Gastrocnemius medialis (tissue), 4 donors: ENCODE results near the gene DIABLO. TPM values are rescaled to one million over a fixed set of nuclear protein-coding genes. Genes with fewer than 3 reads are reported as not detected.

ENCODE experiments used
- ATAC-seq, 2 donors: fragments of 150-250 bp; one replicate each; pipeline ENCODE4 v1.9.1; 2016
- DNase-seq, 2 donors: peaks; one replicate each; pipeline ENCODE4 v3.0.0-alpha.2; 2019
- H3K27ac ChIP-seq, 4 donors: fragments of 200-600 bp; sonication (generic); 1 replicate in 1 of 4; 2 replicates in 3 of 4; pipeline ENCODE4 v1.5.1; 2016 to 2018; ENCODE audit warnings: mild to moderate bottlenecking in 2 of 4, moderate library complexity in 1 of 4
- H3K27me3 ChIP-seq, 3 donors: fragments of 200-600 bp; sonication (generic) in 2 of 3; 1 replicate in 1 of 3; 2 replicates in 2 of 3; pipeline versions ENCODE4 v1.5.1 to v1.6.0; 2016 to 2019; ENCODE audit warnings: mild to moderate bottlenecking in 1 of 3, moderate library complexity in 1 of 3
- H3K36me3 ChIP-seq, 2 donors: fragments of 200-600 bp; sonication (generic) in 1 of 2; one replicate each; pipeline ENCODE4 v1.5.1; 2017 to 2018
- H3K4me1 ChIP-seq, 2 donors: fragments of 200-600 bp; sonication (generic) in 1 of 2; one replicate each; pipeline ENCODE4 v1.5.1; 2016 to 2017; ENCODE audit warnings: mild to moderate bottlenecking in 2 of 2
- H3K4me3 ChIP-seq, 4 donors: fragments of 200-600 bp; sonication (generic) in 3 of 4; 1 replicate in 1 of 4; 2 replicates in 3 of 4; pipeline ENCODE4 v1.5.1; 2016 to 2019; ENCODE audit warnings: mild to moderate bottlenecking in 2 of 4
- H3K9me3 ChIP-seq, 3 donors: fragments of 200-600 bp; sonication (generic) in 2 of 3; 1 replicate in 1 of 3; 2 replicates in 2 of 3; pipeline ENCODE4 v1.5.1; 2016 to 2019
- POLR2A ChIP-seq, 2 donors: fragments of 450-650 bp; IDR thresholded peaks; one replicate each; pipeline ENCODE4 v1.6.1; 2017; ENCODE audit warnings: antibody characterized with exemption in 2 of 2, mild to moderate bottlenecking in 2 of 2, moderate library complexity in 2 of 2
- in situ Hi-C, 4 donors: fragments of 200-750 bp; cut with MboI; loops; one replicate each; pipeline versions ENCODE4 v1.15.0 to v1.8.0; 2017; ENCODE audit warnings: low sequenced_read_pairs in 4 of 4
- intact Hi-C: fragments of 100-400 bp; cut with DNase I; formaldehyde crosslinking; loops from one replicate; pipeline ENCODE4 v1.15.1; 2023; ENCODE audit warnings: low total_unique reads
- total RNA-seq, 4 donors: library from RNA; depleted of rRNA; stranded (reverse); fragments of >200 nt; gene quantifications; one replicate each; pipeline versions ENCODE4 v1.1.0 to v1.2.3, GENCODE V29; 2016
- TF ChIP-seq, protein P1 (sequence below), 5 experiments: fragments of 450-650 bp in 3 of 5; fragments of 200-600 bp in 2 of 5; sonication (generic) in 2 of 5; IDR thresholded peaks in 4 of 5; conservative IDR thresholded peaks in 1 of 5; 1 replicate in 4 of 5; 2 replicates in 1 of 5; pipeline ENCODE4 v1.5.1; 2016 to 2019; ENCODE audit warnings: antibody characterized with exemption in 5 of 5, mild to moderate bottlenecking in 3 of 5, moderate library complexity in 3 of 5

Gene DIABLO
- total RNA-seq, 4 donors from 2014 or later, result 32.8 to 63.8 (median 44.5) TPM

DNA sequence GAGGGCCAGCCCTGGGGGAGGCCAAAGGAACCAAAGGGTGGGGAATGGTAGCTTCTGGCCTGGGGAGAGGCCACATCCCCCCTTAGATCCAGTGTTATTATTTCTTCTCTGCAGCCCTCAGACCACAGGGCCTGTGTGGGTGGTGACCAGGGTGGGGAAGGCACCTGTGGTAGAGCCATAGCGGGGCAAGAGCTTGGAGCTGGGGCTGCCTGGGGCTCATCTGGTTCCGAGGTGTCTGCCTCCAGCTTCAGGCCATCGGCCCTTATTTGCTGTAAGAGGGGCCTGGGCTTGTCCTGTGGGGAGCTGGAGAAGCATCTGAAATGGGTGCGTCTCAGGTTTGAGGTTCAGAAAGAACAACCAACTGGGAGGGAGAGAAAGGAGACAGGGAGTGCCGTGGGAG lies 24.5 kb downstream of the DIABLO start:
- no peak for ATAC-seq
- peaks cover 44 to 61% (median 46%) of the 10 kb centered on the region in 3 donors for H3K27me3 ChIP-seq
- H3K36me3 ChIP-seq, result no peaks in the 10 kb centered on the region
- intact Hi-C loops (no loop called here), in situ Hi-C loops (no loop called here)
- no peak overlapping the region for H3K4me3 ChIP-seq
- TF ChIP-seq, protein P1, sequence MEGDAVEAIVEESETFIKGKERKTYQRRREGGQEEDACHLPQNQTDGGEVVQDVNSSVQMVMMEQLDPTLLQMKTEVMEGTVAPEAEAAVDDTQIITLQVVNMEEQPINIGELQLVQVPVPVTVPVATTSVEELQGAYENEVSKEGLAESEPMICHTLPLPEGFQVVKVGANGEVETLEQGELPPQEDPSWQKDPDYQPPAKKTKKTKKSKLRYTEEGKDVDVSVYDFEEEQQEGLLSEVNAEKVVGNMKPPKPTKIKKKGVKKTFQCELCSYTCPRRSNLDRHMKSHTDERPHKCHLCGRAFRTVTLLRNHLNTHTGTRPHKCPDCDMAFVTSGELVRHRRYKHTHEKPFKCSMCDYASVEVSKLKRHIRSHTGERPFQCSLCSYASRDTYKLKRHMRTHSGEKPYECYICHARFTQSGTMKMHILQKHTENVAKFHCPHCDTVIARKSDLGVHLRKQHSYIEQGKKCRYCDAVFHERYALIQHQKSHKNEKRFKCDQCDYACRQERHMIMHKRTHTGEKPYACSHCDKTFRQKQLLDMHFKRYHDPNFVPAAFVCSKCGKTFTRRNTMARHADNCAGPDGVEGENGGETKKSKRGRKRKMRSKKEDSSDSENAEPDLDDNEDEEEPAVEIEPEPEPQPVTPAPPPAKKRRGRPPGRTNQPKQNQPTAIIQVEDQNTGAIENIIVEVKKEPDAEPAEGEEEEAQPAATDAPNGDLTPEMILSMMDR (IDR thresholded peaks at IDR 0.05 in 4 of 5, conservative IDR thresholded peaks at IDR 0.05 in 1 of 5), result no peak
- TF ChIP-seq POLR2A (IDR thresholded peaks at IDR 0.05), result no peak
- DNase-seq, result no peak
- H3K9me3 ChIP-seq, result no peaks in the 10 kb centered on the region
- H3K4me1 ChIP-seq, result peaks cover 0 to 6% of the 10 kb centered on the region in 2 donors
- H3K27ac ChIP-seq, result no peak overlapping the region

DNA sequence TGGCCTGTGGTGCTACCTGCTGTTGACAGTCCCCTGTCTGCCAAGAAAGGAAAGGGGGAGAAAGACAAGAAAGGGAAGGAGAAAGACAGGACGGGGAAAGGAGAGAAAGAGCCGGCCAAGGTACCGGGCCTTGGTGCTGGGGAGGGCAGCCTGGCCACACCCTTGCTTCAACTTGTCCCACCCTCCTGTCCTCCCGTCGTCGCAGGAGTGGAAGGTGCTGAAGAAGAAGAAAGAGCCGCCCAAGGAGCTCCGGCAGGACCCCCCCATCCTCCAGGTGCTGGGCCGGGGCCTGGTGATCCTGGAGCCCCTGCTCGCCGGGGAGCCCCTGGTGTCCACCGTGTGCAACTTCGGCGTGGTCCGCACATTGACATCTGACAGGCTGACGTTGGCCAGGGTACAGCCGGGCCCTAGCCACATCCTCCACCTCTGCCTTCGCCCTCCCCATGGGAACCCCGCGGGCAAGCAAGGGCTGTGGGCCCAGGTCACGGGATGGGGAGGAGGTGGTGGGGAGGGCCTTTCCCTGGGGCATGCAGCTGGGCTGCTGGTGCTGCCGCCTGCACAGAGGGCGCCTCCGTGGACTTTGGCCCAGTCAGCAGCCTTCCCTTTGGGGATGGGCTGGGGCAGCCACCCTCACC lies 25.2 kb downstream of the DIABLO start:
- TF ChIP-seq, protein P1 (IDR thresholded peaks at IDR 0.05 in 4 of 5, conservative IDR thresholded peaks at IDR 0.05 in 1 of 5), result no peak
- no peak for TF ChIP-seq POLR2A (IDR thresholded peaks at IDR 0.05)
- H3K27ac ChIP-seq, result no peak overlapping the region
- no peaks in the 10 kb centered on the region for H3K9me3 ChIP-seq
- intact Hi-C loops (no loop called here), in situ Hi-C loops (no loop called here)
- H3K36me3 ChIP-seq, result no peaks in the 10 kb centered on the region
- DNase-seq, result no peak
- peaks cover 39 to 60% (median 40%) of the 10 kb centered on the region in 3 donors for H3K27me3 ChIP-seq
- no peak overlapping the region for H3K4me3 ChIP-seq
- peaks cover 0 to 6% of the 10 kb centered on the region in 2 donors for H3K4me1 ChIP-seq
- ATAC-seq, result no peak

DNA sequence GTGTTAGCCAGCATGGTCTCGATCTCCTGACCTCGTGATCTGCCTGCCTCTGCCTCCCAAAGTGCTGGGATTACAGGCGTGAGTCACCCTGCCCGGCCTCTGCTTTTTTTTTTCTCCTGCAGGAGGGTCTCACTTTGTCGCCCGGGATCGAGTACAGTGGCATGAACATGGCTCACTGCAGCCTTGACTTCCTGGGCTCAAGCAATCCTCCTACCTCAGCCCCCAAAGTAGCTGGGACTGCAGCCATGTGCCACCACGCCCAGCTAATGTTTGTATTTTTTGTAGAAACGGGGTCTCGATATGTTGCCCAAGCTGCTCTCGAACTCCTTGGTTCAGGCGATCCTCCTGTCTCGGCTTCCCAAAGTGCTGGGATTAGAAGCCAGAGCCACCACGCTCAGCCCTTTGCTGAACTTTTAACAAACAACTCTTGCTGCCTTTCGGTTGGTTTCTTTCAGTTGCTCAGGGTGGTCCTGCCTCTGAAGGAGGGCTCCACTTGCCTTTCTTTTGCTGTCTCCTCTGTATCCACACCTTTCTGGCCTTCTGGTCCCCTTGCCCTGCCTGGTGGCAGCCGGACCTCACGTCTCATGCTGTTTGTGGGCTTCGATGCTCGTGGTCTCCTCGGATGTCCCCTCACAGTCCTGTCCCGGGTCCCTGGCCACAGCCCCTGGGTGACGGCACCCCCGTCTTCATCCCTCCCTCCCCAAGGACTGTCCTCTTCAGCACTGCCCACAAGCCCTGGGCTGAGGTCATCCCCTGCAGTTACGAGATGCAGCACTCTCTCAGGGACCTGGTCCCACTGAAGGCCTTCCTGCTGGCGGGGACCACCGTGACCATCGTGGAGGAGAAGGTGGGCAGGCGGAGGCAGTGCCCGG lies 26.1 kb downstream of the DIABLO start:
- Histone ChIP-seq H3K27ac (no peak overlapping the region), H3K4me3 (no peak overlapping the region), H3K4me1 (peaks cover 0 to 6% of the 10 kb centered on the region in 2 donors), H3K9me3 (no peaks in the 10 kb centered on the region), H3K36me3 (no peaks in the 10 kb centered on the region), H3K27me3 (peaks cover 30 to 51% (median 31%) of the 10 kb centered on the region in 3 donors)
- intact Hi-C loops, result loop anchor here (10.0 kb wide), 1 partner anchor 285 kb away; the partner anchor contains the start of gene CFAP251
- in situ Hi-C loops, result loop anchor here in 1 of 4 donors (10.0 kb wide), 2 partner anchors 65 to 155 kb away; no protein-coding TSS in a partner anchor
- no peak for ATAC-seq
- no peak for DNase-seq
- TF ChIP-seq POLR2A (IDR thresholded peaks at IDR 0.05), result no peak
- TF ChIP-seq, protein P1 (IDR thresholded peaks at IDR 0.05 in 4 of 5, conservative IDR thresholded peaks at IDR 0.05 in 1 of 5), result no peak

DNA sequence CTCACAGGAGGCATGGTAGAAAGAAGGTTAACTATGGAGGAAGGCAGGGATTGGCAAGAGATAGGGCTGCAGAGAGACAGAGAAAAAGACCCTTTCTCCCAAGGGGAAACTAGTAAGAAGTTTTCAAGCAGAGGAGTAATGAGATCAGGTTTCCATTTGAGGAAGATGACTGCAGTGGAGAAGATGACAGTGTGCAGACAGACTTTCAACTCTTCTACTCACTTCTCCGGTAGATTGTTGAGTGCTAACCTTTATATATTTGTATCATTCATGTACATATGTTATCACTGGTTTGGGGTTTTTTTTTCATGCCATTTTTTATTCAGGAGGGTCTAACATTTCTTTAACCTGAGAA lies 28.3 kb downstream of the DIABLO start:
- Histone ChIP-seq H3K4me1 (no peaks in the 10 kb centered on the region), H3K4me3 (no peak overlapping the region), H3K27me3 (peaks cover 11 to 30% (median 15%) of the 10 kb centered on the region in 3 donors), H3K27ac (no peak overlapping the region), H3K9me3 (no peaks in the 10 kb centered on the region), H3K36me3 (no peaks in the 10 kb centered on the region)
- in situ Hi-C loops (loop anchor here in 1 of 4 donors (10.0 kb wide), 2 partner anchors 63 to 153 kb away; no protein-coding TSS in a partner anchor), intact Hi-C loops (loop anchor here (10.0 kb wide), 1 partner anchor 283 kb away; the partner anchor contains the start of gene CFAP251)
- no peak for TF ChIP-seq POLR2A (IDR thresholded peaks at IDR 0.05)
- TF ChIP-seq, protein P1 (IDR thresholded peaks at IDR 0.05 in 4 of 5, conservative IDR thresholded peaks at IDR 0.05 in 1 of 5), result no peak
- ATAC-seq, result no peak
- no peak for DNase-seq
